DMS153 treated with DMSO at 0.1 percent for 48 hours (cell line): Measurements from ENCODE around the gene ZSCAN21.
"Not testable (repeated sequence)": the region's sequence is repeated elsewhere in the genome, so short reads cannot be mapped to it uniquely, and the experiment has no call there.

ENCODE experiments used
- DNase-seq: peaks from one replicate; lab custom pipeline; 2025; ENCODE audit not compliant: unreplicated experiment; lab: John Stamatoyannopoulos, UW

ZSCAN21 gene

GRCh38 chr7:100049441-100050291, at the start of gene ZSCAN21:
ZSCAN21 (plus strand) TSS chr7:100049774; CDS start chr7:100057007, 7,233 bp downstream.
- peak; percentile 48 for DNase-seq

GRCh38 chr7:100000239-100000638, 49.3 kb upstream of the ZSCAN21 start:
- no peak for DNase-seq

- DNase-seq: peak; percentile 87
These were observed 45.6 kb upstream of the ZSCAN21 start for GRCh38 chr7:100003711-100004661.

GRCh38 chr7:100007887-100008286, 41.7 kb upstream of the ZSCAN21 start:
- DNase-seq: no peak

GRCh38 chr7:100008525-100008924, 41.0 kb upstream of the ZSCAN21 start:
- no peak for DNase-seq

GRCh38 chr7:100009952-100010351, 39.6 kb upstream of the ZSCAN21 start:
- DNase-seq: not testable (repeated sequence)

- DNase-seq: no peak
These were observed 38.7 kb upstream of the ZSCAN21 start for GRCh38 chr7:100010901-100011300.

- DNase-seq: no peak
These were observed 38.1 kb upstream of the ZSCAN21 start for GRCh38 chr7:100011516-100011915.

GRCh38 chr7:100012385-100013327, 36.9 kb upstream of the ZSCAN21 start:
- DNase-seq: not testable (repeated sequence)

GRCh38 chr7:100013328-100013676, 36.3 kb upstream of the ZSCAN21 start:
- DNase-seq: no peak

GRCh38 chr7:100015232-100016214, 34.1 kb upstream of the ZSCAN21 start, which contains the start of gene ZKSCAN1:
ZKSCAN1 (plus strand) TSS chr7:100015596; CDS start chr7:100023507, 7,911 bp downstream.
- peak; percentile 67 for DNase-seq

GRCh38 chr7:100016215-100016901, 33.2 kb upstream of the ZSCAN21 start:
- DNase-seq: no peak

- DNase-seq: no peak
These were observed 32.3 kb upstream of the ZSCAN21 start for GRCh38 chr7:100017300-100017699.

GRCh38 chr7:100017875-100018274, 31.7 kb upstream of the ZSCAN21 start:
- DNase-seq: no peak

- no peak for DNase-seq
These were observed 29.7 kb upstream of the ZSCAN21 start for GRCh38 chr7:100019908-100020307.

GRCh38 chr7:100021297-100021696, 28.3 kb upstream of the ZSCAN21 start:
- DNase-seq: no peak

GRCh38 chr7:100022621-100023020, 27.0 kb upstream of the ZSCAN21 start:
- no peak for DNase-seq

- DNase-seq: no peak
These were observed 26.0 kb upstream of the ZSCAN21 start for GRCh38 chr7:100023526-100023925.
